ENCODE data around the gene CCDC188.

CCDC188 gene

DNA sequence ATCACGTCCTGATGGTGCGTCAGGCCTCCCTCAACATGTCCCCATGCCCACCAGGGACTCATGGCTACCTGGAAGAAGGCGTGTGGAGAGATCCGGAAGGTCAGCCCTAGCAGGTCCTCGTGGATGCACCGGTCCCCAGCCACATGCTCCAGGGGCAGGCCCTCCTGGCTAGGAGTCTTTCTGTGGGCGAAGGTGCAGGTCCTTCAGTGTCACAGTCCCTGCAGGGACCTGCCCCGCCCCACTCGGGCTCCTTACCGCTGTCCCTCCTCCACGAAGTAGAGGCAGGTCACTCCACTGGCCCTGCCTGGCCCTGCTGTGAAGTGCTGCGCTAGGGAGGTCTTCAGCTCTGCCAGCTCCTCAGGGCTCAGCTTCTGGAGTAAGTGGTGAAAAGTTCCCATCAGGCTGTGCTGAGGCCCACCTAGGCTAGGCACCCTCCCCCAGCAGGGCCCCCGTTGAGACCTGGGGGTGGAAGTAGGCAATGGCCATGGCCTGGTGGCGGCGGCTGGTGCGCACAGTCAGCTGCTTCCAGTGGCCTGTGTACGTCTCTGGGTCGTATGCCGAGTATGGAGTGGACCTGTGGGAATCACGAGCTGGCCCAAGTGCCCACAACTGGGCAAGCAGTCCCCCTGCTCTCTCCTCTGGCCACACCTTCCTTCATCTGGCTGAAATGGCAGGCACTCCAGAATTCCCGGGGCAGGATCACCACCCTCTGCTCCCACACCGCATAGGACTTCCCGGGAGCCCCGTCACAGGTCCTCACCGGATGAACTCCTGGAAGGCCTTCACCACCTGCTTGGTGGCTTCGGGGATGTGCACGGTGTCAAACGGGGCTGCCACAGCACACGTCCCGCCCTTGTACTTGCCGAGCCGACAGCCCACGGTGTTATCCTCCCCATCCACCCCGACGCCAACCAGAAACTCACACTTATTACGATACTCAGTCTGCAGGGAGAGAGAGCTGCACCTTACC is 36.1 kb downstream of the CCDC188 start:
- Histone ChIP-seq H3K36me3 (peaks cover 11 to 71% (median 51%) of the 10 kb centered on the region in 3 donors), H3K27me3 (no peaks in the 10 kb centered on the region), H3K27ac (no peak overlapping the region), H3K4me3 (no peak overlapping the region), H3K4me1 (peaks cover 4 to 35% (median 25%) of the 10 kb centered on the region in 4 donors), H3K9me3 (no peaks in the 10 kb centered on the region)
- no peak for DNase-seq
- TF ChIP-seq, protein P1, sequence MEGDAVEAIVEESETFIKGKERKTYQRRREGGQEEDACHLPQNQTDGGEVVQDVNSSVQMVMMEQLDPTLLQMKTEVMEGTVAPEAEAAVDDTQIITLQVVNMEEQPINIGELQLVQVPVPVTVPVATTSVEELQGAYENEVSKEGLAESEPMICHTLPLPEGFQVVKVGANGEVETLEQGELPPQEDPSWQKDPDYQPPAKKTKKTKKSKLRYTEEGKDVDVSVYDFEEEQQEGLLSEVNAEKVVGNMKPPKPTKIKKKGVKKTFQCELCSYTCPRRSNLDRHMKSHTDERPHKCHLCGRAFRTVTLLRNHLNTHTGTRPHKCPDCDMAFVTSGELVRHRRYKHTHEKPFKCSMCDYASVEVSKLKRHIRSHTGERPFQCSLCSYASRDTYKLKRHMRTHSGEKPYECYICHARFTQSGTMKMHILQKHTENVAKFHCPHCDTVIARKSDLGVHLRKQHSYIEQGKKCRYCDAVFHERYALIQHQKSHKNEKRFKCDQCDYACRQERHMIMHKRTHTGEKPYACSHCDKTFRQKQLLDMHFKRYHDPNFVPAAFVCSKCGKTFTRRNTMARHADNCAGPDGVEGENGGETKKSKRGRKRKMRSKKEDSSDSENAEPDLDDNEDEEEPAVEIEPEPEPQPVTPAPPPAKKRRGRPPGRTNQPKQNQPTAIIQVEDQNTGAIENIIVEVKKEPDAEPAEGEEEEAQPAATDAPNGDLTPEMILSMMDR (IDR thresholded peaks at IDR 0.05) = no peak
- intact Hi-C loops (cut with DNase I; ENCODE audit: low total_unique reads) = no loop called here

- H3K36me3 ChIP-seq = peaks cover 18 to 73% (median 52%) of the 10 kb centered on the region in 3 donors
- H3K9me3 ChIP-seq = no peaks in the 10 kb centered on the region
- peaks cover 4 to 26% (median 20%) of the 10 kb centered on the region in 4 donors for H3K4me1 ChIP-seq
- H3K27ac ChIP-seq = no peak overlapping the region
- H3K4me3 ChIP-seq = no peak overlapping the region
- DNase-seq = no peak
- no peaks in the 10 kb centered on the region for H3K27me3 ChIP-seq
- intact Hi-C loops (cut with DNase I; ENCODE audit: low total_unique reads) = no loop called here
- TF ChIP-seq, protein P1 (IDR thresholded peaks at IDR 0.05) = no peak
Observed at GRCh38 chr22:20113551-20114310, 37.1 kb downstream of the CCDC188 start.

GRCh38 chr22:20112623-20113511 is 38.0 kb downstream of the CCDC188 start:
- Histone ChIP-seq H3K36me3 (peaks cover 27 to 82% (median 61%) of the 10 kb centered on the region in 3 donors), H3K4me3 (no peak overlapping the region), H3K9me3 (no peaks in the 10 kb centered on the region), H3K27ac (no peak overlapping the region), H3K27me3 (no peaks in the 10 kb centered on the region), H3K4me1 (peaks cover 0 to 18% (median 11%) of the 10 kb centered on the region in 4 donors)
- intact Hi-C loops (cut with DNase I; ENCODE audit: low total_unique reads) = no loop called here
- no peak for DNase-seq
- TF ChIP-seq, protein P1 (IDR thresholded peaks at IDR 0.05) = no peak

DNA sequence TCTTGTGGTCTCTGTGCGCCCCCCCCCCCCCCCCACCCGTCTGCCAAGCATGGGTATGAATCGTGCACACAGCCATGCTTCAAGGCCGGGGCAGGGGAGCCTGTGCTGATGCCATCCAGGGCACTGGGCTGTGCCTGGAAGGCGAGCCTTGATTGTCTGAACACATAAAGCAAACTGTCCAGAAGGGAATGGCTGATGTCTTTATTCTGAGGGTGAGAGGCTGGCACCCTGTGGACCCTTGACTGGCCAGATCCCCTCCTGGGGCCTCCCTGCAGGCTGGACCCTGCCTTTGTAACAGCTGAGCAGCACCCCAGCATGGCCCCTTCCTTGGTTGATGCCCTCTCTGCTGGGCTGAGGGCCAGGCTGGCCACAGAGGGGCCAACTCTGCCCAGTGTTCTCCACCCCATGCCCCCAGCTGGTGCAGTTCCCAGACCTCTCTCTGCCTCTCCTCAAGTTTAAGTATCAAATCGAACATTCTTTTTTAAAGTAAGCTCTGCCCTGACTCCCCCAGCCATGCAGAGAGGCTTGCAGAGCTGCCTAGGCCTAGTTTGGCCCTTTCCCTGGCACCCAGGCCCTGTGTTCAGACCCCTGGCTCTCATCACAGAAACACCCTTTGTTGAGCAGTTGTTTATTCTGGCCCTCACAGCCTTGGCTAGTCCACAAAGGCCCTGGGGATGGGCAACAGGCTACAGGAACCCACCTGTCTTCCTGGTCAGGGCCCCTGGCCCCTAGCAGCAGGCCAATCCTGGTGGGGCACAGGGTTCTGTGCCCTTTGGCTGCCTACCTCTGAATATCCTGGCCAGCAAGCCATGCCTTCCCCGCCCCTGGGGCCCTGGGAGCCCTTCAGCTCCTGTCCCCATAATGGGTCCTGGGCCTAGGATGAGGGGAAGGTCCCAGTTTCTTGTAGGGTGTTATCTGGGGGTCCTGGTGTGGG is 38.9 kb downstream of the CCDC188 start:
- no peak for DNase-seq
- TF ChIP-seq, protein P1 (IDR thresholded peaks at IDR 0.05) = no peak
- Histone ChIP-seq H3K4me1 (peaks cover 0 to 15% (median 11%) of the 10 kb centered on the region in 4 donors), H3K36me3 (peaks cover 35 to 91% (median 70%) of the 10 kb centered on the region in 3 donors), H3K27ac (no peak overlapping the region), H3K4me3 (no peak overlapping the region), H3K27me3 (no peaks in the 10 kb centered on the region), H3K9me3 (no peaks in the 10 kb centered on the region)
- intact Hi-C loops (cut with DNase I; ENCODE audit: low total_unique reads) = no loop called here

All from tibial artery (tissue), 4 donors.